Bronchial epithelial cell (primary cell): ENCODE measurements around the gene FETUB. TPM values are rescaled to one million over a fixed set of nuclear protein-coding genes. Genes with fewer than 3 reads are reported as not detected.
A peak's percentile ranks its signal among the peaks of the same experiment; 100 is the strongest.
"Not testable (repeated sequence)": the region's sequence is repeated elsewhere in the genome, so short reads cannot be mapped to it uniquely, and the experiment has no call there.

Experiments used
- DNase-seq: peaks from one replicate; pipeline ENCODE4 v3.0.0-alpha.2; 2010; ENCODE audit warnings: low read depth
- FAIRE-seq: peaks from 2 replicates; lab custom pipeline; 2011; peaks lifted over from hg19 to GRCh38; lab: Jason Lieb, UNC
- H3K27me3 ChIP-seq: 2 replicates; pipeline ENCODE4 v1.5.1; 2011; ENCODE audit warnings: low read length; ENCODE audit not compliant: control insufficient read depth, insufficient read depth
- H3K36me3 ChIP-seq: 2 replicates; pipeline ENCODE4 v1.5.1; 2011; ENCODE audit warnings: low read length; ENCODE audit not compliant: control insufficient read depth, insufficient read depth
- H3K4me3 ChIP-seq: 2 replicates; pipeline ENCODE4 v1.5.1; 2011; ENCODE audit warnings: mild to moderate bottlenecking, low read depth, low read length, control low read depth
- total RNA-seq: library from RNA; depleted of rRNA; stranded (reverse); fragments of >200 nt; gene quantifications from 2 replicates; pipeline ENCODE4 v1.2.1, GENCODE V29; 2014
- TF ChIP-seq, protein P1 (sequence below): IDR thresholded peaks from 2 replicates; pipeline ENCODE4 v1.5.1; 2011; ENCODE audit warnings: mild to moderate bottlenecking, moderate library complexity, low read length, control low read depth, inconsistent platforms; ENCODE audit not compliant: insufficient read depth, severe bottlenecking

FETUB gene
- total RNA-seq, 1 donor from 2014 or later: not detected

DNA sequence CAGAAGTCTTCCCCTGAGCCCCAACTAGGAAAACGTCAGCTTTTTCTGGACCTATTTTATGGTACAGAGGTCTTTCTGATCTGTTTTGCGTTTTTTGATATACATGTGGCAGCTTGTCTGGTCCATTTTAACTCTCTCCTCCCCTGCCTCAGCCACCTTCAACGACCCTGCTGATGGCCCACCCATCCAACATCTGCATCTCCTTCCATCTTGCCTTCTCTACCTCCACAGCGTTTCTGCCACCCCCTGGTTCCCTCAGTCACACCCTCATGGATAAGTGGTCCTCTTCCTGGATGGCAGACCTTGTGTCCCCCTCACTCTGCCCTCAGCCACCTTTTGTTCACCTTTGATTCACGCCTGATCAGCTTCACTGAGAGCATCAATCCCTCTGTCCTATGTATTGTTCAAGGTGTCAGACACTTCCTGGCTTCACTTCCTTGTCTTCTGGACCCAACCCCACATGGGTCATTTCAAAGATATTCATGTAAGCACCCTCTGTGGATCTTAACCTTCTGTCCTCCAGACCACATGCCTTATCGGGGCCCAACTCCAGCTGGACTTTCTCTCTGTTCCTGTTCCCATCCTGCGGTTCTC, 13.8 kb upstream of the FETUB start:
- H3K27me3 ChIP-seq: no peaks in the 10 kb centered on the region
- H3K4me3 ChIP-seq: no peak overlapping the region
- H3K36me3 ChIP-seq: no peaks in the 10 kb centered on the region
- DNase-seq: no peak
- TF ChIP-seq, protein P1, sequence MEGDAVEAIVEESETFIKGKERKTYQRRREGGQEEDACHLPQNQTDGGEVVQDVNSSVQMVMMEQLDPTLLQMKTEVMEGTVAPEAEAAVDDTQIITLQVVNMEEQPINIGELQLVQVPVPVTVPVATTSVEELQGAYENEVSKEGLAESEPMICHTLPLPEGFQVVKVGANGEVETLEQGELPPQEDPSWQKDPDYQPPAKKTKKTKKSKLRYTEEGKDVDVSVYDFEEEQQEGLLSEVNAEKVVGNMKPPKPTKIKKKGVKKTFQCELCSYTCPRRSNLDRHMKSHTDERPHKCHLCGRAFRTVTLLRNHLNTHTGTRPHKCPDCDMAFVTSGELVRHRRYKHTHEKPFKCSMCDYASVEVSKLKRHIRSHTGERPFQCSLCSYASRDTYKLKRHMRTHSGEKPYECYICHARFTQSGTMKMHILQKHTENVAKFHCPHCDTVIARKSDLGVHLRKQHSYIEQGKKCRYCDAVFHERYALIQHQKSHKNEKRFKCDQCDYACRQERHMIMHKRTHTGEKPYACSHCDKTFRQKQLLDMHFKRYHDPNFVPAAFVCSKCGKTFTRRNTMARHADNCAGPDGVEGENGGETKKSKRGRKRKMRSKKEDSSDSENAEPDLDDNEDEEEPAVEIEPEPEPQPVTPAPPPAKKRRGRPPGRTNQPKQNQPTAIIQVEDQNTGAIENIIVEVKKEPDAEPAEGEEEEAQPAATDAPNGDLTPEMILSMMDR: no peak
- no peak for FAIRE-seq

- FAIRE-seq (no peak), DNase-seq (no peak)
- TF ChIP-seq, protein P1: no peak
- no peak overlapping the region for H3K4me3 ChIP-seq
- H3K27me3 ChIP-seq: no peaks in the 10 kb centered on the region
- H3K36me3 ChIP-seq: no peaks in the 10 kb centered on the region
These were observed 12.3 kb upstream of the FETUB start for GRCh38 chr3:186627852-186628414.

- TF ChIP-seq, protein P1: no peak
- H3K36me3 ChIP-seq: no peaks in the 10 kb centered on the region
- H3K27me3 ChIP-seq: no peaks in the 10 kb centered on the region
- no peak for FAIRE-seq
- no peak overlapping the region for H3K4me3 ChIP-seq
- DNase-seq: no peak
These were observed 11.4 kb upstream of the FETUB start for GRCh38 chr3:186628756-186629155.

- DNase-seq (no peak), FAIRE-seq (no peak)
- H3K27me3 ChIP-seq: no peaks in the 10 kb centered on the region
- H3K4me3 ChIP-seq: no peak overlapping the region
- no peaks in the 10 kb centered on the region for H3K36me3 ChIP-seq
- TF ChIP-seq, protein P1: no peak
These were observed 9.1 kb upstream of the FETUB start for GRCh38 chr3:186630950-186631641.

GRCh38 chr3:186633481-186633880, 6.7 kb upstream of the FETUB start:
- Histone ChIP-seq H3K4me3 (no peak overlapping the region), H3K27me3 (no peaks in the 10 kb centered on the region), H3K36me3 (no peaks in the 10 kb centered on the region)
- DNase-seq (peak; percentile 69), FAIRE-seq (no peak)
- TF ChIP-seq, protein P1: no peak

GRCh38 chr3:186634207-186634606, 6.0 kb upstream of the FETUB start:
- not testable (repeated sequence) for H3K4me3 ChIP-seq, DNase-seq, H3K36me3 ChIP-seq, H3K27me3 ChIP-seq, FAIRE-seq
